Measurements from ENCODE around the gene SPINK2. TPM values are rescaled to one million over a fixed set of nuclear protein-coding genes. Genes with fewer than 3 reads are reported as not detected.

Gene SPINK2
- total and polyA plus RNA-seq, 2 of the 4 experiments (the other 2 are of a cell fraction), result not detected

DNA sequence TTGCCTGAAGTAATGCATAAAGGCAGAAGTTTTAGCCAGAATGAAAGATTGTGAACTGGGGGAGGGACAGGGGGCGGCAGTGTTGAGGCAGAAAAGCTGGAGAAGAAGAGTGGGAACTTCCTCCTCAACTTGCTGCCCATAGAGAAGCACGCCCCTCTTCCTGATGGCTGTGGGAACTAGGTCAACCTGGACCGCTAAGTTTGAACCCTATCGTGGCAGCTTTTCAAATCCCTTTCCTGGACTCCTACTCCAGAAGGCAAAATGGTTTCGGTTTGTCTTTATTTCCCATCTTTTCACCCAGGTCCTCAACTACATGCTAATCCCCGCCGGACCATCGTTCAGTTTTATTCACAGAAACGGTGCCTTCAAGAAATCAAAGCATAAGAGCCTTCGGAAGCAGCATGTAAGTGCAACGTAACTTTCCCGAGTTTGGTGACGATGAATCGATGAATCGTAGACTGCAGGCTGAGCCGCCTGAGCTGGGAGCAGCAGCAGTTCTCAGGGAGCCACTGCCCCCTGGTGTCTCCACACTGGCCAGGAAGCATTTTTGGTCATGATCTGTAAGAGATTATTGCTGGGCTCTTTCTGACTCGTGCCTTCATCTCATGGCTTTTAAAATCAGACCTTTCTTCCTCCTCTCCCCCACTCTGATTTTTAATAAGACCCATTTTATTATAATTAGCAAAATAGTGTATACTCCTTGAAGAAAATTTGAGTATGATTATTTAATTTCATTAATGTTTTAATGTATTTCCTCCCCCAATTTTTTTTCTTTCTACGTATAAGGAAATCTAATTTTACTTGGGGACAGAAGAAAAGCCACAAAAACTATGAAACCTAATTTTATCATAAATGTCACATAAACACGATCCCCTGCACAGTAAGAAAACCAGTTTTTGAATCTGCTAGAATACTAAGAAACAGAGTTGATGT is 21.4 kb downstream of the SPINK2 start:
- no peaks in the 10 kb centered on the region for H3K4me1 ChIP-seq (ENCODE audit: control insufficient read depth, insufficient read depth, low read length)
- H2AK5ac ChIP-seq (ENCODE audit: low read depth, low read length), result no peak overlapping the region
- BruUV-seq (replicated peaks), result no TSS peak
- peak overlapping the region; percentile 58; the same call in 1 of the 2 replicates for H3K56ac ChIP-seq (ENCODE audit: extremely low read depth, insufficient read depth, low read length)
- H2BK5ac ChIP-seq (ENCODE audit: low read depth, low read length, poor library complexity, severe bottlenecking), result peak overlapping the region; percentile 50
- peaks cover 4% of the 10 kb centered on the region for H3K27me3 ChIP-seq (ENCODE audit: control insufficient read depth, insufficient read depth, low read length)
- DNase-seq (peak; percentile 86), ATAC-seq (ENCODE audit: low read depth) (peak; percentile 99)
- no peaks in the 10 kb centered on the region for H3K36me3 ChIP-seq (ENCODE audit: control insufficient read depth, insufficient read depth, low read length)
- H3K4me3 ChIP-seq (ENCODE audit: insufficient read depth, low read depth, low read length), result peak overlapping the region; percentile 83
- 0 out of 2 replicates have a peak overlapping the region, but pooled peaks have one; percentile 44 for H3K23ac ChIP-seq (ENCODE audit: low read depth, low read length)
- H3K79me1 ChIP-seq (ENCODE audit: low read depth in 1 of 2, low read length in 2 of 2), result no peaks in the 10 kb centered on the region
- peak overlapping the region; percentile 95 for H2AFZ ChIP-seq (replicated peaks; ENCODE audit: low read length, poor library complexity)
- no peak overlapping the region for H2AK9ac ChIP-seq (replicated peaks; ENCODE audit: low read depth, low read length, poor library complexity)
- no peaks in the 10 kb centered on the region for H4K20me1 ChIP-seq (ENCODE audit: insufficient read depth, low read length)
- H4K5ac ChIP-seq (ENCODE audit: low read depth, low read length), result peak overlapping the region; percentile 54; the same call in 1 of the 2 replicates
- peak overlapping the region; percentile 16; the same call in 1 of the 2 replicates for H2BK20ac ChIP-seq (ENCODE audit: low read depth, low read length)
- peak overlapping the region; percentile 82 for H3K18ac ChIP-seq (ENCODE audit: low read depth, low read length)
- H3K9me3 ChIP-seq (ENCODE audit: control insufficient read depth, insufficient read depth, low read length), result no peaks in the 10 kb centered on the region
- intact Hi-C loops (cut with micrococcal nuclease) (loop anchor here (1.0 to 5.0 kb wide), 5 partner anchors 143 to 375 kb away; partner anchors contain the start of gene ARL9), dilution Hi-C loops (cut with HindIII; ENCODE audit: low sequenced_read_pairs, unreplicated experiment) (no loop called here), in situ Hi-C loops (cut with MboI; ENCODE audit: low sequenced_read_pairs) (loop anchor here (5.0 kb wide), 1 partner anchor 233 kb away; no protein-coding TSS in a partner anchor)
- peak overlapping the region; percentile 88 for H3K9ac ChIP-seq (ENCODE audit: low read depth, low read length)
- H4K8ac ChIP-seq (ENCODE audit: low read depth in 2 of 2, low read length in 2 of 2), result peak overlapping the region in 1 of 2 experiments; percentile 65; a peak in 2 of 4 replicates
- H3K27ac ChIP-seq (ENCODE audit: insufficient read depth, low read length), result peak overlapping the region; percentile 51
- H2BK15ac ChIP-seq (ENCODE audit: low read depth, low read length), result peak overlapping the region; percentile 20; the same call in 1 of the 3 replicates
- 0% methylated on average over 8 of the region's 19 CpGs; no CpG with 5 or more reads in 1 of the 2 experiments for WGBS, 2 experiments (ENCODE audit: extremely low coverage in 2 of 2, insufficient read length in 1 of 2)
- H3K9me1 ChIP-seq (ENCODE audit: insufficient read depth, low read length), result no peaks in the 10 kb centered on the region
- ChIA-PET POLR2A (ENCODE audit: unreplicated experiment) (no interaction called here), CTCF (interaction anchor here (0.7 to 1.7 kb wide), 10 partner anchors 13 to 337 kb away, joined by 3 to 14 read pairs (median 4); no protein-coding TSS in a partner anchor)
- H2BK120ac ChIP-seq (ENCODE audit: low read depth, low read length), result peak overlapping the region; percentile 86
- peak overlapping the region; percentile 89 for H3K4me2 ChIP-seq (ENCODE audit: low read depth, low read length)
- H4K91ac ChIP-seq (ENCODE audit: insufficient read depth, low read depth, low read length), result peak overlapping the region; percentile 57; the same call in 1 of the 2 replicates
- peak overlapping the region; percentile 34 for H3K4ac ChIP-seq (ENCODE audit: low read depth, low read length)
- TF ChIP-seq FOS (IDR thresholded peaks at IDR 0.05; ENCODE audit: low read depth, low read length) (no peak), RAD21 (IDR thresholded peaks at IDR 0.05; ENCODE audit: low read length) (peak; percentile 99), RFX5 (IDR thresholded peaks at IDR 0.05; ENCODE audit: low read depth, low read length) (no peak), BHLHE40 (IDR thresholded peaks at IDR 0.05; ENCODE audit: low read depth, low read length) (no peak), RCOR1 (IDR thresholded peaks at IDR 0.05; ENCODE audit: insufficient replicate concordance, low read length) (no peak), SMC3 (IDR thresholded peaks at IDR 0.05; ENCODE audit: low read depth, low read length) (peak; percentile 99), CHD1 (IDR thresholded peaks at IDR 0.05; ENCODE audit: low read depth, low read length) (no peak)
- TF ChIP-seq, protein P1, sequence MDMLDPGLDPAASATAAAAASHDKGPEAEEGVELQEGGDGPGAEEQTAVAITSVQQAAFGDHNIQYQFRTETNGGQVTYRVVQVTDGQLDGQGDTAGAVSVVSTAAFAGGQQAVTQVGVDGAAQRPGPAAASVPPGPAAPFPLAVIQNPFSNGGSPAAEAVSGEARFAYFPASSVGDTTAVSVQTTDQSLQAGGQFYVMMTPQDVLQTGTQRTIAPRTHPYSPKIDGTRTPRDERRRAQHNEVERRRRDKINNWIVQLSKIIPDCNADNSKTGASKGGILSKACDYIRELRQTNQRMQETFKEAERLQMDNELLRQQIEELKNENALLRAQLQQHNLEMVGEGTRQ (IDR thresholded peaks at IDR 0.05; ENCODE audit: low read depth, low read length), result no peak
- TF ChIP-seq, protein P2, sequence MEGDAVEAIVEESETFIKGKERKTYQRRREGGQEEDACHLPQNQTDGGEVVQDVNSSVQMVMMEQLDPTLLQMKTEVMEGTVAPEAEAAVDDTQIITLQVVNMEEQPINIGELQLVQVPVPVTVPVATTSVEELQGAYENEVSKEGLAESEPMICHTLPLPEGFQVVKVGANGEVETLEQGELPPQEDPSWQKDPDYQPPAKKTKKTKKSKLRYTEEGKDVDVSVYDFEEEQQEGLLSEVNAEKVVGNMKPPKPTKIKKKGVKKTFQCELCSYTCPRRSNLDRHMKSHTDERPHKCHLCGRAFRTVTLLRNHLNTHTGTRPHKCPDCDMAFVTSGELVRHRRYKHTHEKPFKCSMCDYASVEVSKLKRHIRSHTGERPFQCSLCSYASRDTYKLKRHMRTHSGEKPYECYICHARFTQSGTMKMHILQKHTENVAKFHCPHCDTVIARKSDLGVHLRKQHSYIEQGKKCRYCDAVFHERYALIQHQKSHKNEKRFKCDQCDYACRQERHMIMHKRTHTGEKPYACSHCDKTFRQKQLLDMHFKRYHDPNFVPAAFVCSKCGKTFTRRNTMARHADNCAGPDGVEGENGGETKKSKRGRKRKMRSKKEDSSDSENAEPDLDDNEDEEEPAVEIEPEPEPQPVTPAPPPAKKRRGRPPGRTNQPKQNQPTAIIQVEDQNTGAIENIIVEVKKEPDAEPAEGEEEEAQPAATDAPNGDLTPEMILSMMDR (conservative IDR thresholded peaks at IDR 0.05; ENCODE audit: low read depth, low read length), result peak; percentile 98
- peak overlapping the region; percentile 40 for H3K14ac ChIP-seq (replicated peaks; ENCODE audit: low read depth, low read length)
